Stimulated activated CD8-positive, alpha-beta memory T cell treated with anti-CD3 and anti-CD28 coated beads, Interleukin-4, amount 100 ng/mL, for 48 hours (primary cell): ENCODE measurements around the gene GRAP2.

ENCODE experiments used
- DNase-seq: peaks from one replicate; pipeline ENCODE4 v3.0.0-alpha.2; 2020

The GRAP2 gene

GRCh38 chr22:39997421-39997820, 96.5 kb downstream of the GRAP2 start:
- DNase-seq, result no peak

GRCh38 chr22:39997939-39998726, 97.2 kb downstream of the GRAP2 start:
- no peak for DNase-seq

- DNase-seq, result no peak
Observed at GRCh38 chr22:39999144-39999757, 98.4 kb downstream of the GRAP2 start.

- DNase-seq, result no peak
Observed at GRCh38 chr22:40000171-40000570, 99.3 kb downstream of the GRAP2 start.

- no peak for DNase-seq
Observed at GRCh38 chr22:40001106-40001505, 100.2 kb downstream of the GRAP2 start.

GRCh38 chr22:40001800-40002577, 101.1 kb downstream of the GRAP2 start:
- no peak for DNase-seq

GRCh38 chr22:40002935-40003715, 102.2 kb downstream of the GRAP2 start:
- DNase-seq, result no peak

- DNase-seq, result no peak
Observed at GRCh38 chr22:40004836-40005235, 104.0 kb downstream of the GRAP2 start.

- no peak for DNase-seq
Observed at GRCh38 chr22:40006641-40007040, 105.8 kb downstream of the GRAP2 start.

GRCh38 chr22:40007853-40008710, 107.2 kb downstream of the GRAP2 start:
- no peak for DNase-seq

GRCh38 chr22:40008726-40009291, 107.9 kb downstream of the GRAP2 start:
- no peak for DNase-seq

- DNase-seq, result no peak
Observed at GRCh38 chr22:40009292-40009774, 108.4 kb downstream of the GRAP2 start.

- DNase-seq, result no peak
Observed at GRCh38 chr22:40009951-40010671, 109.2 kb downstream of the GRAP2 start.

- no peak for DNase-seq
Observed at GRCh38 chr22:40010746-40011145, 109.9 kb downstream of the GRAP2 start.

- DNase-seq, result no peak
Observed at GRCh38 chr22:40014667-40015248, 113.9 kb downstream of the GRAP2 start.

GRCh38 chr22:40015358-40015976, 114.6 kb downstream of the GRAP2 start:
- DNase-seq, result no peak

- DNase-seq, result no peak
Observed at GRCh38 chr22:40018051-40018450, 117.2 kb downstream of the GRAP2 start.

GRCh38 chr22:40019100-40019499, 118.2 kb downstream of the GRAP2 start:
- DNase-seq, result no peak

GRCh38 chr22:40020956-40021355, 120.1 kb downstream of the GRAP2 start:
- no peak for DNase-seq
